ENCODE data around the gene PODNL1. TPM values are rescaled to one million over a fixed set of nuclear protein-coding genes. Genes with fewer than 3 reads are reported as not detected.
A peak's percentile ranks its signal among the peaks of the same experiment; 100 is the strongest.

PODNL1 gene
- total RNA-seq, 1 experiment from 2014 or later: not detected

DNA sequence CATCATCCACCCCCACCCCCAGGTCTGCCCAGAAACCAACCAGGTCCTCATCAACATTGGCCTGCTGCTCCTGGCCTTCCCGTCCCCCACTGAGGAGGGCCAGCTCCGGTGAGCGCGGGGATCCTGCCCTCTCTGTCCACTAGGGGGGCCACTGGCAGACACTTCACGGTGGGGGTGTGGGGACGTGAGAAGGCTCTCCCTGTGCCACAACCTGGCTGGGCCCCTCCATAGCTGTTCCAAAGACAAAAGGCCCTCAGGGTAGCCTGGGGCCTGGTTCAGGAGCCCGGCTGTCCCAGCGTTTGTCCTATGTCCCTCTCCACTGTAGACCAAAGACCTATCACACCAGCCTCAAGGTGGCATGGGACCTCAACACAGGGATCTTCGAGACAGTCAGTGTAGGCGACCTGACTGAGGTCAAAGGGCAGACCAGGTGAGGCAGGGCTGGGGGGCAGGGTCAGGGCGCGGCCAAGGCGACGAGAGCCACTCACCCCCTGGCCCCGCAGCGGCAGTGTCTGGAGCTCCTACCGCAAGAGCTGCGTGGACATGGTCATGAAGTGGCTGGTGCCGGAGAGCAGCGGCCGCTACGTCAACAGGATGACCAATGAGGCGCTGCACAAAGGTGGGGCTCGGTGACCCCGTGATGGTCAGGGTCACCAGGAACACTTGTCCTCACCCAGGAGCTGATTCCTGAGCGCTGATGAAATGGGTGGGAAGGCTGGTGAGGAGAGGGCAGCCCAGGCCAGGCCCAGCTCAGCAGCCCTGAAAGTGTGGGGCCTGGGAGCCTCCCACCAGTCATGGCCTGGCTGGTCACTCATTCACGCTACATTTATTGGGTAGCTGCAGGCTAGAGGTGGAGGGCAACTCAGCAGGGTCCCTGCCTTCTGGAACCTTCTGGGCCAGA, 22.0 kb upstream of the PODNL1 start:
- H3K27me3 Mint-ChIP-seq (ENCODE audit: insufficient read depth, unreplicated experiment): no peaks in the 10 kb centered on the region
- Histone ChIP-seq H3K36me3 (ENCODE audit: control insufficient read depth, insufficient read depth, low read length) (peaks cover 5% of the 10 kb centered on the region), H3K4me1 (no peaks in the 10 kb centered on the region), H3K9me3 (no peaks in the 10 kb centered on the region), H3K27me3 (replicated peaks; ENCODE audit: control insufficient read depth, insufficient read depth, low read length) (no peaks in the 10 kb centered on the region), H3K4me3 (ENCODE audit: low read depth, low read length) (no peak overlapping the region)
- DNase-seq: peak in 1 of 2 experiments; percentile 36
- H3K36me3 Mint-ChIP-seq (ENCODE audit: insufficient read depth, unreplicated experiment): peaks cover 47% of the 10 kb centered on the region
- TF ChIP-seq, protein P1, sequence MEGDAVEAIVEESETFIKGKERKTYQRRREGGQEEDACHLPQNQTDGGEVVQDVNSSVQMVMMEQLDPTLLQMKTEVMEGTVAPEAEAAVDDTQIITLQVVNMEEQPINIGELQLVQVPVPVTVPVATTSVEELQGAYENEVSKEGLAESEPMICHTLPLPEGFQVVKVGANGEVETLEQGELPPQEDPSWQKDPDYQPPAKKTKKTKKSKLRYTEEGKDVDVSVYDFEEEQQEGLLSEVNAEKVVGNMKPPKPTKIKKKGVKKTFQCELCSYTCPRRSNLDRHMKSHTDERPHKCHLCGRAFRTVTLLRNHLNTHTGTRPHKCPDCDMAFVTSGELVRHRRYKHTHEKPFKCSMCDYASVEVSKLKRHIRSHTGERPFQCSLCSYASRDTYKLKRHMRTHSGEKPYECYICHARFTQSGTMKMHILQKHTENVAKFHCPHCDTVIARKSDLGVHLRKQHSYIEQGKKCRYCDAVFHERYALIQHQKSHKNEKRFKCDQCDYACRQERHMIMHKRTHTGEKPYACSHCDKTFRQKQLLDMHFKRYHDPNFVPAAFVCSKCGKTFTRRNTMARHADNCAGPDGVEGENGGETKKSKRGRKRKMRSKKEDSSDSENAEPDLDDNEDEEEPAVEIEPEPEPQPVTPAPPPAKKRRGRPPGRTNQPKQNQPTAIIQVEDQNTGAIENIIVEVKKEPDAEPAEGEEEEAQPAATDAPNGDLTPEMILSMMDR (IDR thresholded peaks at IDR 0.05; ENCODE audit: insufficient read depth in 1 of 2, low read depth in 1 of 2, low read length in 1 of 2, severe bottlenecking in 1 of 2, unreplicated experiment in 1 of 2): peak in 1 of 2 experiments; percentile 27
- intact Hi-C loops (cut with micrococcal nuclease; ENCODE audit: unreplicated experiment): no loop called here
- H3K9me3 Mint-ChIP-seq (ENCODE audit: unreplicated experiment): no peaks in the 10 kb centered on the region
- POLR2A ChIA-PET: interaction anchor here (0.5 kb wide), 1 partner anchor 27 kb away, joined by 3 read pairs; no protein-coding TSS in a partner anchor
- no peaks in the 10 kb centered on the region for H3K4me1 Mint-ChIP-seq (ENCODE audit: low read depth, unreplicated experiment)
- no peak overlapping the region for H3K4me3 Mint-ChIP-seq (ENCODE audit: unreplicated experiment)
- no TSS peak for BruUV-seq (replicated peaks)
- no peak overlapping the region for H3K27ac Mint-ChIP-seq (ENCODE audit: unreplicated experiment)
- CTCF ChIA-PET: interaction anchor here (0.6 kb wide), 3 partner anchors 28 to 386 kb away, joined by 3 to 4 read pairs (median 3); no protein-coding TSS in a partner anchor

DNA sequence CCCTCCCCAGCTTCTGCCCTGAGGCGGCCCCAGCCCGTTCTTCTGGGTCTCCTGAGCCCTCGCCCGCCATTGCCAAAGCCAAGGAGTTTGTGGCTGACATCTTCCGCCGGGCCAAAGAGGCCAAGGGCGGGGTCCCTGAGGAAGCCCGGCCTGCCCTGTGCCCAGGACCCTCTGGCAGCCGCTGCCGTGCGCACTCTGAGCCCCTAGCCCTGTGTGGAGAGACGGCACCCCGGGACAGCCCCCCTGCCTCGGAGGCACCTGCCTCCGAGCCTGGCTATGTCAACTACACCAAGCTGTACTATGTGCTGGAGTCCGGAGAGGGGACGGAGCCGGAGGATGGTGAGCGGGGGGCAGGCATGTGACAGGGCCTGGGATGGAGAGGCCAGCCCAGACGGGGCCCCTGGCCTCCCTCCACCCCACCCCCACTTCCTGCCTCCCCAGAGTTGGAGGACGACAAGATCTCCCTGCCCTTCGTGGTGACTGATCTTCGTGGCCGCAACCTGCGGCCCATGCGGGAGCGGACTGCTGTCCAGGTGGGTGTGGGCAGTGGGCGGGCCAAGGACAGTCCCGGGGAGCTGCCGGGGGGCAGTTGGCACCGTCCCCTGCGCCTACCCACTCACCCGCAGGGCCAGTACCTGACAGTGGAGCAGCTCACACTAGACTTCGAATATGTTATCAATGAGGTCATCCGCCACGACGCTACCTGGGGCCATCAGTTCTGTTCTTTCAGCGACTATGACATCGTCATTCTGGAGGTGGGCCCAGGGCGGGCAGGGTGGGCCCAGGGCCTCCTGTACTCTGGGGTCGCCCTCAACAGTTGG, 21.1 kb upstream of the PODNL1 start:
- CTCF ChIA-PET: interaction anchor here (0.6 to 0.7 kb wide), 4 partner anchors 27 to 387 kb away, joined by 3 to 4 read pairs (median 3); no protein-coding TSS in a partner anchor
- peaks cover 47% of the 10 kb centered on the region for H3K36me3 Mint-ChIP-seq (ENCODE audit: insufficient read depth, unreplicated experiment)
- no peak overlapping the region for H3K4me3 ChIP-seq (ENCODE audit: low read depth, low read length)
- H3K27me3 ChIP-seq (replicated peaks; ENCODE audit: control insufficient read depth, insufficient read depth, low read length): no peaks in the 10 kb centered on the region
- no peak overlapping the region for H3K4me3 Mint-ChIP-seq (ENCODE audit: unreplicated experiment)
- H3K9me3 Mint-ChIP-seq (ENCODE audit: unreplicated experiment): no peaks in the 10 kb centered on the region
- no peaks in the 10 kb centered on the region for H3K9me3 ChIP-seq
- BruUV-seq (replicated peaks): no TSS peak
- no peaks in the 10 kb centered on the region for H3K4me1 ChIP-seq
- TF ChIP-seq, protein P1 (IDR thresholded peaks at IDR 0.05; ENCODE audit: insufficient read depth in 1 of 2, low read depth in 1 of 2, low read length in 1 of 2, severe bottlenecking in 1 of 2, unreplicated experiment in 1 of 2): no peak
- no peak overlapping the region for H3K27ac Mint-ChIP-seq (ENCODE audit: unreplicated experiment)
- intact Hi-C loops (cut with micrococcal nuclease; ENCODE audit: unreplicated experiment): no loop called here
- H3K4me1 Mint-ChIP-seq (ENCODE audit: low read depth, unreplicated experiment): no peaks in the 10 kb centered on the region
- H3K36me3 ChIP-seq (ENCODE audit: control insufficient read depth, insufficient read depth, low read length): peaks cover 5% of the 10 kb centered on the region
- POLR2A ChIA-PET: no interaction called here
- no peaks in the 10 kb centered on the region for H3K27me3 Mint-ChIP-seq (ENCODE audit: insufficient read depth, unreplicated experiment)
- DNase-seq: no peak

DNA sequence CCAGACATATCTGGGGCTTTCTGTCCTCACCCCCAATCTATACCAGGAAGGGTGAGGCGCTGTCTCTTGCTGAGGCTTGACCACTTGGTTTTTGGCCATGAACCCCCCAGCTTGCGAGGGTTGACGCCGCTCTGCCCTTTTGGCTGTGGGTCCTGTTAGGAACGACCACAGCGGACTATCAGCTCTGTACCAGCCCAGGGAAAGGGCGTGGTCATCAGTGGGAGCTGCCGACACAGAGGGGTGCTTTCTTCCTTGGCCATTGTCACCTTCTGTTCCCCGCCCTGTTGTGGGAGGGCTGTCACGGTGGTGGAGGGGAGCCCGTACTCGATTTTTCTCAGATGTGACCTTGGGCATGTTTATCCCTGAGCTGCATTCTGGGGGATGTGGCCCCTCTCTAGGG, 19.8 kb upstream of the PODNL1 start:
- Mint-ChIP-seq H3K4me3 (ENCODE audit: unreplicated experiment) (no peak overlapping the region), H3K27me3 (ENCODE audit: insufficient read depth, unreplicated experiment) (no peaks in the 10 kb centered on the region), H3K9me3 (ENCODE audit: unreplicated experiment) (no peaks in the 10 kb centered on the region), H3K36me3 (ENCODE audit: insufficient read depth, unreplicated experiment) (peaks cover 42% of the 10 kb centered on the region), H3K4me1 (ENCODE audit: low read depth, unreplicated experiment) (no peaks in the 10 kb centered on the region), H3K27ac (ENCODE audit: unreplicated experiment) (no peak overlapping the region)
- intact Hi-C loops (cut with micrococcal nuclease; ENCODE audit: unreplicated experiment): no loop called here
- no peak for DNase-seq
- BruUV-seq (replicated peaks): no TSS peak
- ChIA-PET CTCF (no interaction called here), POLR2A (no interaction called here)
- Histone ChIP-seq H3K27me3 (replicated peaks; ENCODE audit: control insufficient read depth, insufficient read depth, low read length) (no peaks in the 10 kb centered on the region), H3K4me1 (0 out of 2 replicates have a peak, but pooled peaks cover 4% of the 10 kb centered on the region), H3K4me3 (ENCODE audit: low read depth, low read length) (no peak overlapping the region), H3K9me3 (no peaks in the 10 kb centered on the region), H3K36me3 (ENCODE audit: control insufficient read depth, insufficient read depth, low read length) (peaks cover 5% of the 10 kb centered on the region)
- TF ChIP-seq, protein P1 (IDR thresholded peaks at IDR 0.05; ENCODE audit: insufficient read depth in 1 of 2, low read depth in 1 of 2, low read length in 1 of 2, severe bottlenecking in 1 of 2, unreplicated experiment in 1 of 2): no peak

Data from Caco-2 (cell line).